HEK293T (cell line): Measurements from ENCODE around the gene POGZ.

Experiments
- CTCF ChIA-PET: fragments of 350-600 bp; formaldehyde crosslinking; extraction: SDS; loops from one replicate; lab custom pipeline; 2021; ENCODE audit warnings: antibody characterized with exemption, inconsistent platforms; lab: Yijun Ruan, JAX
- POLR2A ChIA-PET: fragments of 350-600 bp; formaldehyde crosslinking; extraction: SDS; loops from one replicate; lab custom pipeline; 2020; ENCODE audit warnings: antibody characterized with exemption, inconsistent platforms; lab: Yijun Ruan, JAX
- DNase-seq: peaks from one replicate; pipeline ENCODE4 v3.0.0; 2012; ENCODE audit warnings: mixed read lengths; ENCODE audit errors: extremely low spot score
- ARNT ChIP-seq: fragments of 450-650 bp; IDR thresholded peaks from 2 replicates; pipeline ENCODE4 v1.6.1; 2017; ENCODE audit warnings: mild to moderate bottlenecking
- BHLHE40 ChIP-seq: fragments of 450-650 bp; IDR thresholded peaks from 2 replicates; pipeline ENCODE4 v1.6.1; 2016; ENCODE audit warnings: mild to moderate bottlenecking, moderate library complexity, borderline replicate concordance
- CTBP1 ChIP-seq: fragments of 450-650 bp; IDR thresholded peaks from 2 replicates; pipeline ENCODE4 v1.6.1; 2016; ENCODE audit warnings: borderline replicate concordance
- ELF4 ChIP-seq: fragments of 450-650 bp; IDR thresholded peaks from 2 replicates; pipeline ENCODE4 v1.6.1; 2017; ENCODE audit warnings: antibody characterized with exemption
- FOXA1 ChIP-seq: fragments of 450-650 bp; IDR thresholded peaks from 2 replicates; pipeline ENCODE4 v1.6.1; 2016; ENCODE audit warnings: mild to moderate bottlenecking
- FOXK2 ChIP-seq: fragments of 450-650 bp; IDR thresholded peaks from 2 replicates; pipeline ENCODE4 v1.6.1; 2016; ENCODE audit warnings: mild to moderate bottlenecking
- FOXM1 ChIP-seq: fragments of 450-650 bp; IDR thresholded peaks from 2 replicates; pipeline ENCODE4 v1.6.1; 2017; ENCODE audit warnings: mild to moderate bottlenecking, borderline replicate concordance
- HDGF ChIP-seq: fragments of 450-650 bp; IDR thresholded peaks from 2 replicates; pipeline ENCODE4 v1.6.1; 2017; ENCODE audit warnings: antibody characterized with exemption, borderline replicate concordance
- L3MBTL2 ChIP-seq: fragments of 450-650 bp; conservative IDR thresholded peaks from 2 replicates; pipeline ENCODE4 v1.6.1; 2016; ENCODE audit warnings: mild to moderate bottlenecking
- LEF1 ChIP-seq: fragments of 450-650 bp; IDR thresholded peaks from 2 replicates; pipeline ENCODE4 v1.6.1; 2017; ENCODE audit warnings: mild to moderate bottlenecking, borderline replicate concordance
- NFRKB ChIP-seq: fragments of 450-650 bp; IDR thresholded peaks from 2 replicates; pipeline ENCODE4 v1.6.1; 2016; ENCODE audit warnings: mild to moderate bottlenecking, moderate library complexity
- SP1 ChIP-seq: fragments of 450-650 bp; IDR thresholded peaks from 2 replicates; pipeline ENCODE4 v1.6.1; 2017
- SUZ12 ChIP-seq: fragments of 450-650 bp; IDR thresholded peaks from 2 replicates; pipeline ENCODE4 v1.6.1; 2016; ENCODE audit warnings: mild to moderate bottlenecking
- TARDBP ChIP-seq: fragments of 450-650 bp; IDR thresholded peaks from 2 replicates; pipeline ENCODE4 v1.6.1; 2016
- ZNF384 ChIP-seq: fragments of 450-650 bp; IDR thresholded peaks from 2 replicates; pipeline ENCODE4 v1.6.1; 2016
- TF ChIP-seq, protein P1 (sequence below): fragments of 450-650 bp; IDR thresholded peaks from 2 replicates; pipeline ENCODE4 v1.6.1; 2016

The POGZ gene

DNA sequence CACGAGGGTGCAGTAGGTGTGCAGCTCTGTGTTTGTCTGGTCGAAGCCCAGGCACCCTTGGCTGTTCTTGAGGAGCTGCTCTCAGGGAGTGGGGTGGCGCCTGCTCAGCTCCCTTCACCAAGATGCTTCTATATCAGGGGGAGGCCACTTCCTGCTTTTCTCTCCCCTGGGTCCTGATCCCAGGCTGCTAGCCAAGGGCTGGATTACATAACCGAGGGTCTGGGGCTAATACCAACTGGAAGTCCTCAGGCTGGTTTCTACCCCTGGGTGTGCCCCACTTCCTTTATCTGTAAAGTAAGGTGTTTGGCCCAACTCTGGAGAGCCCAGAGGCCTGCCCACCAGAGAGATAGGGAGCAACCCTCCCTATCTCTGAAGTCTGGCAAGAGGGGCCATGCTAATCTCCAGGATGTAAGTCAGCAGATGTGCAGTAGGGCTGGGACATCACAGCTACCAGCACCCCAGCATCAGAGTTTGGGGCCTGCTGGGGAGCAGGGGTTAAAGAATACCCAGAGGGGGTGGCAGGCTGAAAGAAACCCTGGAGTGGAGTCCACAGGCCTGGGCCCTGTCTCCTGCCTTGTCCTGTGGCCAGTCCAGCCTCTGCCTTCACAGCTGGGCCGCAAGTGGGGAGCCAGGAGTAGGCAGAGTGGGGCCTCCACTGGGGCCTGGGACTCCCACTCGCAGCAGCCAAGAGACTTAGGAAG, 88.9 kb downstream of the POGZ start:
- peak; percentile 6 for DNase-seq
- TF ChIP-seq NFRKB (no peak), L3MBTL2 (no peak), BHLHE40 (no peak), CTBP1 (no peak), ELF4 (no peak), SUZ12 (no peak), SP1 (no peak), FOXM1 (no peak), FOXK2 (no peak), ARNT (no peak), TARDBP (no peak), FOXA1 (no peak), LEF1 (no peak), HDGF (no peak), ZNF384 (no peak)
- ChIA-PET POLR2A (interaction anchor here (0.8 to 1.2 kb wide), 3 partner anchors 25 to 43 kb away, joined by 3 read pairs; partner anchors contain the start of genes PI4KB and PSMB4), CTCF (interaction anchor here (0.6 to 1.1 kb wide), 4 partner anchors 15 to 610 kb away, joined by 3 to 4 read pairs (median 4); no protein-coding TSS in a partner anchor)

DNA sequence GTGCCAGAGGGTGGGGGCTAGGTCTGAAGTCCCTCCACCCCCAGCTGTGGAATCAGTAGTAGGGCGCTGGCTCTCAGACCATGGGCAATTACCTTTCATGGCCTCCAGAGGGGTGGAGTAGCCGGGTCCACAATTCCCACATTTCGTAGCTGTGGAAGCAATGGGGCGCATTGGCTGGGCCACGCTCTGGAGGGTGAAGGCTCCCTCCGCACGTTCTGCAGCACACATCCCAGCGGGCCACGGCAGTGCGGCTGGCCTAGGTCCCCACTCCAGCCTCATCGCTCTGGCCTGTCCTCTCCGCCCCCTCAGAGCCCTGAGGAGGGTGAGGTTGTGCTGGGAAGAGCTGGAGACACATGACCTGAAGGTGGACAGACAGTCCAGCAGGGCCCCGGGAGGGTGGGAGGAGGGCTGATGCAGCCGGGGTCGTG, 89.7 kb downstream of the POGZ start:
- peak; percentile 16 for DNase-seq
- TF ChIP-seq ELF4 (no peak), SP1 (no peak), TARDBP (no peak)
- ChIA-PET POLR2A (interaction anchor here (0.8 to 1.2 kb wide), 3 partner anchors 25 to 43 kb away, joined by 3 read pairs; partner anchors contain the start of genes PI4KB and PSMB4), CTCF (interaction anchor here (0.6 to 1.1 kb wide), 3 partner anchors 14 to 610 kb away, joined by 3 to 4 read pairs (median 3); no protein-coding TSS in a partner anchor)

DNA sequence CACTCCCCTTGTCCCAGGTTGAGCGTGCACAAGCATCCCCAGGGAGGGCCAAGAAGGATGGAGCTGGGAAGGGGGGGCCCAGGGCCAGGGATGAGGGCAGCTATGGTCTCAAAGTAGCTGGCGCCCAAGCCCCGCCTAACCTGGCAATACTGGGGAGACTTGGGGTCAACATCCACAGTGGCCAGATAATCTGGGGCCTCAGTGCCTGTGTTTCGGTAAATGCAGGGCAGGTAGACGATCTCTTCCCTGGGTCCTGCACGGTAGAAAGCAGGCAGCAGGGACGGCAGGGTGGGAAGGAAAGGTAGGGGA, 90.0 kb downstream of the POGZ start:
- POLR2A ChIA-PET, result interaction anchor here (1.0 to 1.5 kb wide), 2 partner anchors 24 to 42 kb away, joined by 3 to 4 read pairs; partner anchors contain the start of gene PI4KB
- no peak for DNase-seq
- CTCF ChIA-PET, result no interaction called here
- no peak for TF ChIP-seq SP1
- no peak for TF ChIP-seq ZNF384

DNA sequence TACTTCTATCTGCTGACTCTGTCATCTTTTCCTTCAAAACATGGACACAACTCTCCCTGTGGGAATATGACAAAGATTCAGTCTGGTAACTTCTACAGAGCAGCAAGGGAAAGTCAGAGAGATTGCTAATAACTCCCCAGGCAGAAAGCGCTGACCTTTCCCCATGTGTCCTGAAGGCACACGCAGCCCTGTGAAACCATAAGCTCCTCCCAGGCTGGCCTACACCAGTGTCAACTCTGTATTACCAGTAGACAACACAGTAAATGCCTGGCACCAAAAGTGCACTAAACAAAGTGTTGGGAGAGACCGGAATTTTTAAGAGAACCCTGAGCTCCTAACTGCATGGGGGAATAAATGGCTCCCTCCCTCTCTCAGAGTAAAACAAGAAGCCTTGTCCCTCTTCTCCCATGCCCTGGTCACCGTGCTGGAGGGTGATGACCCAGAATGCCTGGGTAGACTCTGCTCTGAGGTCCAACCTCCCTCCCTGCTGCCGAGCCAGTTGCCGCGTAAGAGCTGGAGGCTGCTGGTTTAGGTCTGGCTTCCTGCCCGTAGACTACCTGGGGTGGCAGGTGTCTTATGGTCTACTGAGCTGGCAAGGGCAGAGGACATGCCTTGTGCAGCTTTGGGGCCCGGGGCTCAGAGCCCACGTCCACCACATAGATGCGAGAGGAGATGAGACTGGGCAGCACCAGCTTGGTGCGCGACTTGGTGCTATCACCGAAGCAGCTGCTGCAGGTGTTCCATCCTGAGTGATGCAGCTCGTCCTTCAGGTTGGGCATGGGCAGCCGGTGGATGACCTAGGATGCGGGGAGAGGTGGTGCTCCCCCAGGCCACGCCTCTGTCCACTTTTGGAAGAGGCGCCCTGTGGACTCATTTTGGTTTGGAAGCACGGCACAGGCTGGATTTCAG, 90.6 kb downstream of the POGZ start:
- POLR2A ChIA-PET, result interaction anchor here (1.5 to 2.4 kb wide), 4 partner anchors 9 to 41 kb away, joined by 4 to 11 read pairs (median 5); partner anchors contain the start of genes PI4KB, PSMB4 and RFX5
- TF ChIP-seq FOXM1 (no peak), TARDBP (no peak), BHLHE40 (no peak), FOXA1 (no peak), FOXK2 (no peak), SUZ12 (no peak), HDGF (no peak), NFRKB (no peak), ARNT (no peak), SP1 (no peak), CTBP1 (no peak), LEF1 (no peak), ZNF384 (no peak)
- TF ChIP-seq, protein P1, sequence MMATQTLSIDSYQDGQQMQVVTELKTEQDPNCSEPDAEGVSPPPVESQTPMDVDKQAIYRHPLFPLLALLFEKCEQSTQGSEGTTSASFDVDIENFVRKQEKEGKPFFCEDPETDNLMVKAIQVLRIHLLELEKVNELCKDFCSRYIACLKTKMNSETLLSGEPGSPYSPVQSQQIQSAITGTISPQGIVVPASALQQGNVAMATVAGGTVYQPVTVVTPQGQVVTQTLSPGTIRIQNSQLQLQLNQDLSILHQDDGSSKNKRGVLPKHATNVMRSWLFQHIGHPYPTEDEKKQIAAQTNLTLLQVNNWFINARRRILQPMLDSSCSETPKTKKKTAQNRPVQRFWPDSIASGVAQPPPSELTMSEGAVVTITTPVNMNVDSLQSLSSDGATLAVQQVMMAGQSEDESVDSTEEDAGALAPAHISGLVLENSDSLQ, result no peak
- DNase-seq, result no peak
- CTCF ChIA-PET, result interaction anchor here (0.6 kb wide), 1 partner anchor 11 kb away, joined by 3 read pairs; no protein-coding TSS in a partner anchor

DNA sequence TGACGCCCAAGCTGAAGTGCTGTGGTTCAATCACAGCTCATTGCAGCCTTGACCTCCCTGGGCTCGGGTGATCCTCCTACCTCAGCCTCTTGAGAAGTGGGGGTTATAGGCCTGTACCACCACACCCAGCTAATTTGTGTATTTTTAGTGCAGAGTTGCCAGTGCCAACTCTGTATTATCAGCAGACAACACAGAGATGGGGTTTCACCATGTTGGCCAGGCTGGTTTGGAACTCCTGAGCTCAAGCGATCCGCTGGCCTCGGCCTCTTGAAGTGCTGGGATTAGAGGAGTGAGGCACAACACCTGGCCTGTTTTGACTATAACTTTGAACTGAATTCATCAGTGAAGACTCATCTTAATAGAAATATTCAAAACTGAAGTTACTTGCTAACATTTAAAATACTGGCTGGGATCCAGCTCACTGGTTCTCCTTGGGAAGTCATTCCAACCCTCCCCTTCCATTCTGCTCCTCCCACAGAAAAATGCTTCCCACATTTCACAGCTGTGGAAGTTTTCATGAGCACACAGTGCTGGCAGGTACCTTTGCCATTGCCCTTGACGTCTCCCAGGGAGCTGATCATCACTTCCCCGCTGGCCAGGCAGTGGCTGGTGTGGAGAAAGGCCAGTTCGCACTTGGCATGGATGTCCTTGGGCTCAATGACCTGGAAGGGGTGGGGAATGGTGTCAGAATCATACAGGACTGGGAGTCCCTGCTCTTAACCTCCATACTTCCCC, 91.5 kb downstream of the POGZ start:
- DNase-seq, result no peak

DNA sequence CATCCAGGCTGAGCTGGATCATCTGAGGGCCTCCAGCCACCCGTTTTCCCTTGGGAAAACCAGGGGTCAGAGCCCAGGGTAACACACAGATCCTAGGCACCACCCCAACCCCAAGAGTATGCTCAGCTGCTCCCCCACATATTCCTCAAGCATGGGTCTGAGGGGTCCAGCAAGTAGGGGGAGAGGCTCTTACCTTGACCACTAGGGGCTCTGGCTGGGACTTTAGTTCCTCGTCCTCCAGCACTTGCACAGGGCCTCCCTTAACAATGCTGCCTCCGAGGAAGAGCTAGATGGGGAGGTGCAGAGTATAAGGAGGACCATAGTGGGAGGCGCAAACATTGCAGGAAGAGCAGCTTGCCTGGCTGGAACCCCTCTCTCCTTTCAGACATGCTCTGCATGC, 94.3 kb downstream of the POGZ start:
- TF ChIP-seq CTBP1 (no peak), SP1 (no peak), TARDBP (no peak), FOXA1 (no peak), NFRKB (no peak), ARNT (no peak), SUZ12 (no peak), HDGF (no peak), L3MBTL2 (no peak), ZNF384 (no peak), ELF4 (no peak), FOXK2 (no peak), FOXM1 (no peak), BHLHE40 (no peak), LEF1 (no peak)
- TF ChIP-seq, protein P1, result no peak
- no peak for DNase-seq
- ChIA-PET POLR2A (no interaction called here), CTCF (interaction anchor here (0.8 kb wide), 1 partner anchor 59 kb away, joined by 3 read pairs; no protein-coding TSS in a partner anchor)

More for the DNA sequence above, 91.5 kb downstream of the POGZ start:
- TF ChIP-seq CTBP1 (no peak), BHLHE40 (no peak), LEF1 (no peak), FOXK2 (no peak), SUZ12 (no peak), ELF4 (no peak), ZNF384 (no peak), TARDBP (no peak), FOXA1 (no peak), ARNT (no peak)
- ChIA-PET POLR2A (interaction anchor here (0.6 to 2.4 kb wide), 5 partner anchors 8 to 67 kb away, joined by 3 to 11 read pairs (median 4); partner anchors contain the start of genes PI4KB, PSMB4 and RFX5), CTCF (no interaction called here)
